Measurements from ENCODE around the gene GFPT2.
A peak's percentile ranks its signal among the peaks of the same experiment; 100 is the strongest.

Gene GFPT2

DNA sequence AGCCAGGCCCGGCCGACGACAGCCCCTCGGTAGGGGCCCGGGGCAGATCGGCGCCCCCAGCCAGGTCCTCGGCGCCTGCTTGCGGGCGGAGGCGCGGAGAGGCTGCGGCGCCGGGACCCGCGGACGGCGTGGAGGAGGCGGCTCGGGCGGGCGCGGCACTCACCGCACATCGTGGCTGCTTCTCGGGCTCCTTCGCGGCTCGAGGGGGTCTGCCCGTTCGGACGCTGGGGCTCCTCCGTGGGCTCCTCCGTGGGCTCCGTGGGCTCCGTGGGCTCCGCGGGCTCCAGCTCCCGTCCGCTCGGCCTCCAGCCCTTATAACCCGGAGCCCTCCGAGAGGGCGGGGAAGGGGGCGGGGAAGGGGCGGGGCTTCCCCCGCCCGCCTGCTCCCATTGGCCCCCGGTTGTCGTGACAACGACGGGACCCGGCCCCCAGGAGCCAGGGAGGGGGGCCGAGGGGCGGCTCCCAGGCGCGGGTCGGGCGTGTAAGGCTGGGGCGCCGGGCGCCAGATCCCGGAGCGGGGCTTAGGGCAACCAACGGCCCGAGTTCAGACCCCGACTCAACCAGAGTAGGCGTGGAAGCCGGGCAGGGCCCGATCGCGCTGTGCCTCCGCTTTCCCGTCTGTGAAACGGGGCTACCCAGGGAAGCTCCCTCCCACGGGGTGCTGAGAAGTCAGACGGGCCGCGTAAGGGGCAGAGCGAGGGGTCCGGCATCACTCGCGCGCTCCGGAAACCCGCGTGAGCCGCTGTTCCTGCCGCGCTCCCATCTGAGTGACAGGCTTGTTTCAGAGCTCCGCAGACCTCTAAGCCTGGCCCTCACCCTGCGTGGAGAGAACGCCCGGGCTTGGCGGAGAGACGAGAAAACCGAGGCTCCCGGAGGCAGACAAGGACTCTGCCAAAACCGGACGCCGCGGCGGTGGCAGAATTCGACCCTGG, at the start of gene GFPT2:
Gene GFPT2, minus strand, starts transcription at position 289 of the 932 bp plus-strand sequence. Its CDS starts 119 bp downstream, at position 170.
- in situ Hi-C loops (cut with MboI; ENCODE audit: low pct_unique_long_range_greater_than_20kb, low sequenced_read_pairs) = no loop called here
- DNase-seq = peak; percentile 66

DNA sequence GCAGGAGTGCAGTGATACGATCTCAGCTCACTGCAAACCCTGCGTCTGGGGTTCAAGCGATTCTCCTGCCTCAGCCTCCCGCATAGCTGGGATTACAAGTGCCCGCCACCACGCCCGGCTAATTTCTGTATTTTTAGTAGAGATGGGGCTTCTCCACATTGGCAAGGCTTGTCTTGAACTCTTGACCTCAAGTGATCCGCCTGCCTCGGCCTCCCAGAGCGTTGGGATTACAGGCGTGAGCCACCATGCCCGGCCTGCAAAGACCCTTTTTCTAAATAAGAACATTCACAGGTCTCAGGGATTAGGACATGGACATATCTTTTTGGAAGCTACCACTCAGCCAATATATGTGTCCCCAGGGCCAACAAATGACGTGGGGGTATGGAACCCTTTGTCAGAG, 49.6 kb upstream of the GFPT2 start:
- in situ Hi-C loops (cut with MboI; ENCODE audit: low pct_unique_long_range_greater_than_20kb, low sequenced_read_pairs) = no loop called here
- DNase-seq = no peak

GRCh38 chr5:180401229-180401907, 48.2 kb upstream of the GFPT2 start:
- in situ Hi-C loops (cut with MboI; ENCODE audit: low pct_unique_long_range_greater_than_20kb, low sequenced_read_pairs) = no loop called here
- DNase-seq = no peak

- DNase-seq = no peak
- in situ Hi-C loops (cut with MboI; ENCODE audit: low pct_unique_long_range_greater_than_20kb, low sequenced_read_pairs) = no loop called here
Measured at GRCh38 chr5:180400416-180400815, 47.3 kb upstream of the GFPT2 start.

DNA sequence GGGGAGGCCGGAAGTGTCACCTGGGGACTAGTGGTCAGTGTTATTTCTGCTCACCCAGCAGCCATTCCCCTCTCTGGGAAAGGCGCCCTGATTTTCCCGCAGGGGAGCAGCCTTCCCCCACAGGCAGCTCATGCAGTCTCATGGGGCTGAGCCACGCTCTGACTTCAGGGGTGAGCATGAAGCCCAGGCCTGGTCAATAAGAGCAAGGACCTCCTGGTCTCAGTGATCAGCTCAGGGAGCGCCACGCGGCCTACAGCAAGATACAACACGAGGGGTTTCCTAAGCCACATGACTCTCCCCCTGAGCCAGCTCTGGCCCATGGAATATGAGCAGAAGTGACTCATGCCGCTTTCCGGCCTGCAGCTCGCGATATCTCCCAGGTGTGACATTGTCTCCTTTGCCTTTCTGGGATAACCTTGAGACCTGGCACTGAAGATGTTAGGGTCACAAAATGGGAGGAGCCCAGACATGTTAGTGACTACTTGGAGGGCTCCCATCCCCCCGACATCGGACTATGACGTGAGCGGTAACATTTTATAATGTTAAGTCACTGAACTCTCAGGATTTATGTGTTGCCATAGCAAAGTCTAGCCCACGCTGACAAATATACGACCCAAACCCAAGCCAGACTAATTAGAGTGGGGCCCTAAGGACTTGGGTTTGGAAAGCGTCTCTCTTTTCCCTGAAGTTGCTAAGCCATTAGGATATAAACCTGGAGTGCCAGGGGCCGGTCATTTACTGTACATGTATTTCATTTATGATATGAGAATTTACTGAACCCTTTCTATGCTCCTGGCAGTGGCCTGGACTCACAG, 46.5 kb upstream of the GFPT2 start:
- no peak for DNase-seq
- in situ Hi-C loops (cut with MboI; ENCODE audit: low pct_unique_long_range_greater_than_20kb, low sequenced_read_pairs) = no loop called here

GRCh38 chr5:180396926-180397325, 43.8 kb upstream of the GFPT2 start:
- no peak for DNase-seq
- in situ Hi-C loops (cut with MboI; ENCODE audit: low pct_unique_long_range_greater_than_20kb, low sequenced_read_pairs) = no loop called here

- DNase-seq = no peak
- in situ Hi-C loops (cut with MboI; ENCODE audit: low pct_unique_long_range_greater_than_20kb, low sequenced_read_pairs) = no loop called here
Measured at GRCh38 chr5:180395540-180396274, 42.6 kb upstream of the GFPT2 start.

DNA sequence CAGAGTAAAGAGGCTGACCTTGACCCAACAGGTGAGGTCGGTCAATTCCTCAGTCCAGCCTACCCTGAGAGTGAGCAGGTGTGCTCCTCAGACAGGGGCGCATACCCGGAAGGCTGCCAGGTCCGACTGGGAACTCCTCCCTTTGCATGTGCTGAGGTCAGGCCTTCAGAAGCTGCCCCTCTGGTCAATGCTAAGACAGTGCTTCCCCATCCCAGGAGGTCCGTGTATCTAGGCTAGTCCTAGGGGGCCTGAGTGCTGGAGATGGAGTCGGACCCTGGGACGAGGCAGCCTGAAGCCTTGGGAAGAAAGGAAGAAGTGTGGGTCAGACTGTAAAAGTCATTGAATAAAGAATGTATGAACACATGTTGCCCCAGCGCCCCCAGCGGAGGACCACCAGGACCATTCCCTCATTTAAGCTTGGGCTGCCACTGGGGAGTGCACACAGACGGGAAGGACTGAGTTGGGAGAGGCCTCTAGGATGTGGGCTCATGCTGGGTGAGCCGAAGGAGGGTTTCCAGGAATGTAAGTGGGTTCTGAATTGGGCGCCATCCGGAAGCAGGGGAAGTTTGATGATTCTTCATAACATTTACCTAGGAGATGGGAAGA, 41.0 kb upstream of the GFPT2 start:
- in situ Hi-C loops (cut with MboI; ENCODE audit: low pct_unique_long_range_greater_than_20kb, low sequenced_read_pairs) = no loop called here
- DNase-seq = no peak

GRCh38 chr5:180391276-180391675, 38.1 kb upstream of the GFPT2 start:
- in situ Hi-C loops (cut with MboI; ENCODE audit: low pct_unique_long_range_greater_than_20kb, low sequenced_read_pairs) = no loop called here
- DNase-seq = no peak

- in situ Hi-C loops (cut with MboI; ENCODE audit: low pct_unique_long_range_greater_than_20kb, low sequenced_read_pairs) = no loop called here
- no peak for DNase-seq
Measured at GRCh38 chr5:180390441-180391190, 37.5 kb upstream of the GFPT2 start.

DNA sequence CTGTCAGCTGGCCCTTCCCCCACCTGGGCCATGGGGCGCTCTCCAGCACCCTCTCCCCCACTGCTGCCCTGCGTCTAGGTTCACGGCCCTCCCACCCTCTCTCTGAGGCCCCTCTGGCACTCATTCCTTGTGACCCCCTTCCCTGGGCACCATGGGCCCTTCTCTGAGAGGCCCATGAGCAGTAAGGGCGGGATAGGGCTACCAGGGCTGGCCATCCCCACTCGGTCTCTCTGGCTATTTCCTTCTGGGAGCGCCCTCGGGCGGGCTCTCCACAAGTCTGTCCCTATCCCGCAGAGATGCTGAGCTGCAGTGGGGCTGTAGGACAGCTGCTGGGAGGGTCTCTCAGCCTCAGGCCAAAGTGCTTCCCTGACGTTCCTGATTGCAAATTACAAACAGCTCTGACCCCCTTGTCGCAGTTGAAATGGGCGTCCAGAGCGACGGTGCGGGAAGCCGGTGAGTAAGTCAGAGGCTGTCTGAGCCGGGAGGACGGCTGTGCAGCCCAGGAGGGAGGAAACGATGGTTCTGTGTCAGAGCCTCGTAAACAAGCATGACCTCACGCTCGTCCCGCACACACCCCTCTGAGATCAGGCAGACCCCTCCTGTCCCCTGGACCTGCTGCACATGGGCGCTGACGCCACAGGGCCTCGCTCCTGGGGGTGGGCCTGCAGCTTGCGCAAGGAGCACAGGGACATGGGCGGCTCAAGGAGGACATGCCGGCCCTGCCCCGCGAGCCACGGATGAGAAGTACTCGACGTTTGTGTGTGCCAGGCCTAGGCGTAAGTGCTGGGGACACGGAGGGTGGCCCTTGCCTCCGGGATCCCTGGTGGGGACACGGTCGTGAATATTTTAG, 36.3 kb upstream of the GFPT2 start:
- no peak for DNase-seq
- in situ Hi-C loops (cut with MboI; ENCODE audit: low pct_unique_long_range_greater_than_20kb, low sequenced_read_pairs) = no loop called here

DNA sequence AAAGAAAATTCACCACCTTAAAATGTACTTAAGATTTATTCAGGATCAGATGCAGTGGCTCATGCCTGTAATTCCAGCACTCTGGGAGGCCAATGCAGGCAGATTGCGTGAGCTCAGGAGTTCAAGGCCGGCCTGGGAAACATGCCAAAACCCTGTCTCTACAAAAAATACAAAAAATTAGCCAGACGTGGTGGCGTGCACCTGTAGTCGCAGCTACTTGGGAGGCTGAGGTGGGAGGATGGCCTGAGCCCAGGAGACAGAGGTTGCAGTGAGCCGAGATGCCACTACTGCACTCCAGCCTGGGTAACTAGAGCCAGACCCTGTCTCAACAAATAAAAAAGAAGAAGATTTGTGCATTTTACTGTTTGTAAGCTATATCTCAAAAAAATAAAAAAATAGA, 34.7 kb upstream of the GFPT2 start:
- DNase-seq = no peak
- in situ Hi-C loops (cut with MboI; ENCODE audit: low pct_unique_long_range_greater_than_20kb, low sequenced_read_pairs) = no loop called here

GRCh38 chr5:180382926-180383325, 29.8 kb upstream of the GFPT2 start:
- in situ Hi-C loops (cut with MboI; ENCODE audit: low pct_unique_long_range_greater_than_20kb, low sequenced_read_pairs) = no loop called here
- DNase-seq = no peak

DNA sequence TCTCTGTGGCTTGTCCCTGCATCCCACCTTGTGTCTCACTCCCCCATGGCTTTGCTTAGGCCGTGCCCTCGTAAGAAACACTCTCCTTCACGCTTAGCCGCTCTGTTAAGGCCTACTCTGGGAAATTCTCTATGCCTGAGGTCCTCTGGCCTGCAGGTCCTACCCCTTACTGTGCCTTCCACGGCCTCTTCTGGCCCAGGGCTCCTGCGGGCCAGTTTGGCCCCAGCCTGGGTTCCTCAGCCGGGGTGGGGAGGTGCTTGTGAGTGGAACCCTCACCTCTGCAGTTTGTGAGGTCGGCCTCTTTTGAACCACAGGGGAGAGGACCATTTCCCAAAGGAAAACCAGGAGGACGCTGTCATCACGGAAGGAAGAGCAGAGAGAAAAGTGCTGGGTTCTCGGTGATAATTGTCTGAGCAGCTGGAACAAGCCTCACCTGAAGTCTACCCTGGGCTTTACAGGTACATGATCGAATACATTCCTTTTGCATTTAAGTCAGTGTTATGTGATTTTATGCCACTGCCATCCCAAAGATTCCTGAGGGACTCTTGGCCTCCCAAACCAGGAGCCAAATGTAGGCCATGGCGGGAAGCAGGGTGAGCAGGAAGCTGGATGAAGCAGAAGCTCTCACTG, 28.8 kb upstream of the GFPT2 start:
- DNase-seq = no peak
- in situ Hi-C loops (cut with MboI; ENCODE audit: low pct_unique_long_range_greater_than_20kb, low sequenced_read_pairs) = no loop called here

DNA sequence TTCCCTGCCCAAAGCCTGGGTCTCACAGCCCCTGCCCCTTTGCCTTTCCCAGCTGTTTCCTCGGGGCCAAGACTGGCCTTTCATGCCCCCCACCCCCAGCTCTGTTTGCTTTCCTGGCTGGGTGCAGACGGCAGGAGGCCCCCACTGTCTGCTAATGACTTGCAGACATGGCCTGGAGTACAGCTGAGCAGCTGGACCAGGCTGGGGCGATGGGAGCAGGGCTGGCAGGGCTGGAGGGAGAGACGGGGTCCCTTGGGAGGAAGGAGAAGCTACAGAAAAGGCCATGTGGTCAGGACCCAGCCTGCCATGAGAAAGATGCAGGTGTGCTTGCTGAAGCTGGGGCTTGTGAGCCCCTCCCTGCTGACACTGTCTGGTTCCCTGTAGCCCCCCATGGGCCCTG, 28.3 kb upstream of the GFPT2 start:
- in situ Hi-C loops (cut with MboI; ENCODE audit: low pct_unique_long_range_greater_than_20kb, low sequenced_read_pairs) = no loop called here
- no peak for DNase-seq

DNA sequence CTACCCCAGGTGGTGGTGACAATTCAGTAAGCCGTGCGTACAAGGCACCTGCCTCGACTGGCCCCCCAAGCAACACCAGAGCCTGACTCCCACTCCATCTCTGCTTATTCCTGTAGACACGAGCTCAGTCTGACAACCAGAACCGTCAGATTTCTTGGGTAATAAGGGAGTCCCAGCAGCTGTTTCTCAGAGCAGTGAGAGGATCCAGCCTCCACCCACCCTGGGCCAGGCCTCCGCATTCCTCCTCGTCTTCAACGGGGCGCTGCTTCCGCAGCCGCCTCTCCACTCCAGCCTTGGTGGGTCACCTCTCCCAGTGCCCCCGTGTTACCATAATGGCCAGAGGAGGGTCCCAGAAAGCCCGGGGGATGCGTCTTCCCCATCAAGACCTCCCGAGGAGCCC, 27.7 kb upstream of the GFPT2 start:
- DNase-seq = no peak
- in situ Hi-C loops (cut with MboI; ENCODE audit: low pct_unique_long_range_greater_than_20kb, low sequenced_read_pairs) = no loop called here

DNA sequence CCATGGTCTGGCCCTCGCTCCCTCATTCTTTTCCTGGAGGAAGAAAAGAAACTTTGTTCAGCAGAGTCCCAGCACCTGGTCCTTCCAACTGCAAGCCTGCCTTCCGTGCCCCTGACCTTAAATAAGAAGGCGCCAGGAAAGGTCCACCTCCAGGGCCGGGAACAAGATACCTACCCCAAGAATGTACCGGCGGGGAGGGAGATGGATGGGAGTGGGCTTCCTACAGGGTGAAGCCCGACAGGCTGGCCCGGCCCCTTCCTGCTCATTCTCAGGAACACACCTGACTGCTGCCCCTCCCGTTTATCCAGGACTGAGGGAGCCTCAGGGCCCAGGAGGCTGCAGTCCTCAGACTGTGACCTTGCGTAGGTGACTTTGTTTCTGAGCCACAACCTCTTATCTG, 27.3 kb upstream of the GFPT2 start:
- no peak for DNase-seq
- in situ Hi-C loops (cut with MboI; ENCODE audit: low pct_unique_long_range_greater_than_20kb, low sequenced_read_pairs) = no loop called here
